ENCODE data around the gene LSP1.

GRCh38 chr11:1878137-1879031 is 25.5 kb downstream of the LSP1 start:
- TF ChIP-seq, protein P1, sequence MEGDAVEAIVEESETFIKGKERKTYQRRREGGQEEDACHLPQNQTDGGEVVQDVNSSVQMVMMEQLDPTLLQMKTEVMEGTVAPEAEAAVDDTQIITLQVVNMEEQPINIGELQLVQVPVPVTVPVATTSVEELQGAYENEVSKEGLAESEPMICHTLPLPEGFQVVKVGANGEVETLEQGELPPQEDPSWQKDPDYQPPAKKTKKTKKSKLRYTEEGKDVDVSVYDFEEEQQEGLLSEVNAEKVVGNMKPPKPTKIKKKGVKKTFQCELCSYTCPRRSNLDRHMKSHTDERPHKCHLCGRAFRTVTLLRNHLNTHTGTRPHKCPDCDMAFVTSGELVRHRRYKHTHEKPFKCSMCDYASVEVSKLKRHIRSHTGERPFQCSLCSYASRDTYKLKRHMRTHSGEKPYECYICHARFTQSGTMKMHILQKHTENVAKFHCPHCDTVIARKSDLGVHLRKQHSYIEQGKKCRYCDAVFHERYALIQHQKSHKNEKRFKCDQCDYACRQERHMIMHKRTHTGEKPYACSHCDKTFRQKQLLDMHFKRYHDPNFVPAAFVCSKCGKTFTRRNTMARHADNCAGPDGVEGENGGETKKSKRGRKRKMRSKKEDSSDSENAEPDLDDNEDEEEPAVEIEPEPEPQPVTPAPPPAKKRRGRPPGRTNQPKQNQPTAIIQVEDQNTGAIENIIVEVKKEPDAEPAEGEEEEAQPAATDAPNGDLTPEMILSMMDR (IDR thresholded peaks at IDR 0.05) = no peak
- no peak for TF ChIP-seq POLR2A (IDR thresholded peaks at IDR 0.05)
